Measurements from ENCODE around the gene STRADB.

DNA sequence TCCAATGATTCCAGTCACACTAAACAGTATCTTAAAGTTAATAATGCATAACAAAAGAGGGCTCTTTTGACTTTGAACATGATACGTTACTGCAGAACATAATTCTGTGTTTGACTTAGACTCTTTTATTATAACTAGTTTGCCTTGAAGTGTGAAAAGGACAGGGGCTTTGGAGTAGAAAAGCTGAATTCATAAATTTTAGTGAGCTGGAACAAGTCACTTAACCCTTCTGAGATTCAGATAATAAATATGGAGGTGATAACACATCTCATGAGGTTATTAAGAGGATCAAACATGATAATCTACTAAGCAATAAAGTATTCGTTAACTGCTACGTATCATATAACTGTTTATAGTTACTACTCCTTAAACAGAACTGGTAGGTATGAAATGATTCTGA lies 49.7 kb upstream of the STRADB start:
- TF ChIP-seq, protein P1, sequence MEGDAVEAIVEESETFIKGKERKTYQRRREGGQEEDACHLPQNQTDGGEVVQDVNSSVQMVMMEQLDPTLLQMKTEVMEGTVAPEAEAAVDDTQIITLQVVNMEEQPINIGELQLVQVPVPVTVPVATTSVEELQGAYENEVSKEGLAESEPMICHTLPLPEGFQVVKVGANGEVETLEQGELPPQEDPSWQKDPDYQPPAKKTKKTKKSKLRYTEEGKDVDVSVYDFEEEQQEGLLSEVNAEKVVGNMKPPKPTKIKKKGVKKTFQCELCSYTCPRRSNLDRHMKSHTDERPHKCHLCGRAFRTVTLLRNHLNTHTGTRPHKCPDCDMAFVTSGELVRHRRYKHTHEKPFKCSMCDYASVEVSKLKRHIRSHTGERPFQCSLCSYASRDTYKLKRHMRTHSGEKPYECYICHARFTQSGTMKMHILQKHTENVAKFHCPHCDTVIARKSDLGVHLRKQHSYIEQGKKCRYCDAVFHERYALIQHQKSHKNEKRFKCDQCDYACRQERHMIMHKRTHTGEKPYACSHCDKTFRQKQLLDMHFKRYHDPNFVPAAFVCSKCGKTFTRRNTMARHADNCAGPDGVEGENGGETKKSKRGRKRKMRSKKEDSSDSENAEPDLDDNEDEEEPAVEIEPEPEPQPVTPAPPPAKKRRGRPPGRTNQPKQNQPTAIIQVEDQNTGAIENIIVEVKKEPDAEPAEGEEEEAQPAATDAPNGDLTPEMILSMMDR (IDR thresholded peaks at IDR 0.05), result no peak
- no peak for TF ChIP-seq POLR2A (IDR thresholded peaks at IDR 0.05)
